Measurements from ENCODE around the gene TDRD12. TPM values are rescaled to one million over a fixed set of nuclear protein-coding genes. Genes with fewer than 3 reads are reported as not detected.
"Not testable (repeated sequence)": the region's sequence is repeated elsewhere in the genome, so short reads cannot be mapped to it uniquely, and the experiment has no call there.

Gene TDRD12
- total RNA-seq, 1 donor, result 0.42 TPM

DNA sequence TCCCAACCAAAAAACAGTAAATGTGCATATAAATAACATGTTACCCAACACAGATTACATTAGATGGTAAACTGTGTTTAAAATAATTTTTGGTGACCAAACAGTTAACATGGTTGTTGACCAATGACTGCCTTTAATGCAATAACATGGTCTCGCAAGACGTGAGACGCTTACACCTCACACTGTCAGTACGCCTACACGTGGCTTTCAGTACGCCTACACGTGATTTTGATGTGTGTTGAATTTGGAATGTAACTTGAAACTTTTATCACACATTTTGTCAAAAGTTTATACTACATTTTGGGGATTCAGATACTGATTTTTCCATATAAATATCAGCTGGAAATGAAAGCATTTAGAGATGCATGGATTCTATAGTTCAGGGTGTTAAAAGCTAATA lies 118.0 kb downstream of the TDRD12 start:
- H3K4me1 ChIP-seq (ENCODE audit: insufficient read depth, low read length), result no peaks in the 10 kb centered on the region
- no peak overlapping the region for H3K4me3 ChIP-seq (ENCODE audit: low read length)
- H3K27me3 ChIP-seq (ENCODE audit: insufficient read depth, low read length), result no peaks in the 10 kb centered on the region
- H3K9me3 ChIP-seq (ENCODE audit: low read depth, low read length), result no peaks in the 10 kb centered on the region

DNA sequence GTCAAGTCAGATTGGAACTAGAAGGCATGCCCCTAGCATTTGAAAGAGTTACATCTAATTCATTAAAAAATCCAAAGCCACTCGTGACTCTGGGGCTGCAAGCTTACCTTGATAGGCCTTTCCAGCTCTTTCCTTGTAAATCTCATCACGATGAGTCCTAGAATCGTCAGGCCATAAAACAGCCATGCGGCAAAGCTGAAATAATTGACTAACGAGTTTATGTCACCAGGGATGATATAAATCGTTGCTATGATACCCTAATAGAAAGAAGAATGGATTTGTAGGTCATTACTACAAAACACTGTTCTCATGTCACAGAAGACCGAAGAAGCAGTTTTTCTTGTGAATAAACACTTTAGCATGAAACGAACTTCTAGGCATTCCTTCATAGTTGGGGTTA lies 122.5 kb downstream of the TDRD12 start:
- Histone ChIP-seq H3K4me1 (ENCODE audit: insufficient read depth, low read length) (no peaks in the 10 kb centered on the region), H3K9me3 (ENCODE audit: low read depth, low read length) (no peaks in the 10 kb centered on the region)

DNA sequence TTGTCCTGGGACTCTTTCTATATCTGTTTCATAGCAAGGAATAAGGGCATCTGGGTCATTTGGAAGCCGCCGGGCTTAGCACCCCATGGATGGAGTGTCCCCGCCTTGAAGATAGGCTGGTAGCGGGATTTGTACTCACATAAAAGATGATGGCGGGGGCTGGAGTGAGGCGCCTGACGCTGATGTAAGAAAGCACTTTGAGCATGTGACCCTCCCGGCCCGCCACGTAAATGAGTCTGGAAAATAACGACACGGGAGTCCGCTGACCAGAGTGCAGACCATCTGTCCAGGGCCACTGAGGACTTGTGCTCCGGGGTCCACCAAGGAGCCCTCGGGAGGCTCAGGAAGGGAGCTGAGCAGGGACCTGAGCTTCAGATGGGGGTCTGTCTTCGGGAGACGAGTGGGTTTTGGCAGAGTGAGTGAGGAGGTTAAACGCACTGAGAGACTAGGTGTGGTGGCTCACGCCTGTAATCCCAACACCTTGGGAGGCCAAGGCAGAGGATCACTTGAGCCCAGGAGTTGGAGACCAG lies 124.2 kb downstream of the TDRD12 start:
- Histone ChIP-seq H3K9me3 (ENCODE audit: low read depth, low read length) (no peaks in the 10 kb centered on the region), H3K27me3 (ENCODE audit: insufficient read depth, low read length) (no peaks in the 10 kb centered on the region), H3K4me3 (ENCODE audit: low read length) (no peak overlapping the region), H3K4me1 (ENCODE audit: insufficient read depth, low read length) (no peaks in the 10 kb centered on the region)

More for the DNA sequence above, 122.5 kb downstream of the TDRD12 start:
- Histone ChIP-seq H3K4me3 (ENCODE audit: low read length) (no peak overlapping the region), H3K27me3 (ENCODE audit: insufficient read depth, low read length) (no peaks in the 10 kb centered on the region)

DNA sequence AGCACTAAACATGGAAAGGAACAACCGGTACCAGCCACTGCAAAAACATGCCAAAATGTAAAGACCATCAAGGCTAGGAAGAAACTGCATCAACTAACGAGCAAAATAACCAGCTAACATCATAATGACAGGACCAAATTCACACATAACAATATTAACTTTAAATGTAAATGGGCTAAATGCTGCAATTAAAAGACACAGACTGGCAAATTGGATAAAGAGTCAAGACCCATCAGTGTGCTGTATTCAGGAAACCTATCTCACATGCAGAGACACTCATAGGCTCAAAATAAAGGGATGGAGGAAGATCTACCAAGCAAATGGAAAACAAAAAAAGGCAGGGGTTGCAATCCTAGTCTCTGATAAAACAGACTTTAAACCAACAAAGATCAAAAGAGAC lies 128.5 kb downstream of the TDRD12 start:
- not testable (repeated sequence) for H3K4me1 ChIP-seq (ENCODE audit: insufficient read depth, low read length); H3K27me3 ChIP-seq (ENCODE audit: insufficient read depth, low read length); H3K4me3 ChIP-seq (ENCODE audit: low read length); H3K9me3 ChIP-seq (ENCODE audit: low read depth, low read length)

DNA sequence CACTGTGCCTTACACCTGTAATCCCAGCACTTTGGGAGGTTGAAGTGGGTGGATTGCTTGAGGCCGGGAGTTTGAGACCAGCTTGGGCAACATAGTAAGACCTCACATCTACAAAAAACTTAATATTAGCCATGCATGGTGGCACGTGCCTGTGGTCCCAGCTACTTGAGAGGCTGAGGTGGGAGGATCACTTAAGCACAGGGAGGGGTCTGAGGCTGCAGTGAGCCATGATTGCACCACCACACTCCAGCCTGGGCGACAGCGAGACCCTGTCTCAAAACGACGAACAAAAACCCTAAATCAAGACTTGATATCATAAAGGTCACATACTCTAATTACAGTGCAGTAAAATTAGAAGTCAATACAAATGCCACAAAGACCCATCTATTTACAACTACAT lies 132.6 kb downstream of the TDRD12 start:
- H3K4me3 ChIP-seq (ENCODE audit: low read length), result no peak overlapping the region
- H3K27me3 ChIP-seq (ENCODE audit: insufficient read depth, low read length), result no peaks in the 10 kb centered on the region
- no peaks in the 10 kb centered on the region for H3K4me1 ChIP-seq (ENCODE audit: insufficient read depth, low read length)
- H3K9me3 ChIP-seq (ENCODE audit: low read depth, low read length), result no peaks in the 10 kb centered on the region

DNA sequence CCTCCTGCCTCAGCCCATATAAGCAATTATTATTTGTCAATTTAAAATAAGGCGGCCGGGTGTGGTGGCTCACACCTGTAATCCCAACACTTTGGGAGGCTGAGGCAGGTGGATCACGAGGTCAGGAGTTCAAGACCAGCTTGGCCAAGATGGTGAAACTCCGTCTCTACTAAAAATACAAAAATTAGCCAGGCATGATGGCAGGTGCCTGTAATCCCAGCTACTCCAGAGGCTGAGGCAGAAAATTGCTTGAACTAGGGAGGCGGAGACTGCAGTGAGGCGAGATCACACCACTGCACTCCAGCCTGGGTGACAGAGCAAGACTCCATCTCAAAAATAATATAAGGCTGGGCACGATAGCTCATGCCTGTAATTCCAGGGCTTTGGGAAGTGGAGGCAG lies 137.3 kb downstream of the TDRD12 start:
- H3K9me3 ChIP-seq (ENCODE audit: low read depth, low read length); H3K4me3 ChIP-seq (ENCODE audit: low read length); H3K4me1 ChIP-seq (ENCODE audit: insufficient read depth, low read length); H3K27me3 ChIP-seq (ENCODE audit: insufficient read depth, low read length): not testable (repeated sequence)

DNA sequence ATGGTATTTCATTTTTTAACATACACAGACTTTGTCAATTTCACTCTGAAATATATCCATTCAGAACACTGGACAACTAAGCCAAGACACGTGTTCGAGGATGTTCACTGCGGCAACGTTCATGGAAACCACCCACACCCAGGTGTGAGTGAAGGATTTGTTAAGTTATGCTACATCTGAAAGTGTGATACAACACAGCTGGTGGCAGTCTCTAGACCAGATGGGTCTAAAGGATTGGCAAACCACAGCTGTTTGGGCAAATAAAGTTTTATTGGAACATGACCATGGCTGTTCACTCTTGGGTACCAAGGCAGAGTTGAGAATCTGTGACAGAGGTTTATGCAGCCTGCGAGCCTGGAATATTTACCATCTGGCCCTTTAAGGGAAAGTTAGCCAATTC lies 138.0 kb downstream of the TDRD12 start:
- no peak overlapping the region for H3K4me3 ChIP-seq (ENCODE audit: low read length)
- no peaks in the 10 kb centered on the region for H3K4me1 ChIP-seq (ENCODE audit: insufficient read depth, low read length)
- no peaks in the 10 kb centered on the region for H3K27me3 ChIP-seq (ENCODE audit: insufficient read depth, low read length)
- H3K9me3 ChIP-seq (ENCODE audit: low read depth, low read length), result no peaks in the 10 kb centered on the region

DNA sequence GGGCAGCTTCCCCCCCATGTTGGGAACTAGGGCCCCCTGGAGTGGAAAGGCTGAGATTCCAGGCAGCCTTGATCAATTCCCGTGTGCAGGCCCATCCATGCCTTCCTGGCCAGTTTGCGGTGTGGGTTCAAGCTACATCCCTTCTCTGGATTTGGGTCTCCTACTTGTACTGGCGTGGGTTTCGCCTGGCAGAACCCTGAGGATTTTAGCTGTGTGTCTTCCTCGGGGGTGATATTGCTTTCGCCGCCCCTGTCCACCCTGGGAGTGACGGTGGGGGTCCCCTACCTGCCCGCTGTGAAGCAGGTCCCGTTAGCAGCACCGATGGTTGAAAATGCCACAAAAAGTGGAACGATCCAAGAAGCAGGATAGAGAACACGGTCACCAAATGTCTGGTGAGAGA lies 138.6 kb downstream of the TDRD12 start:
- no peaks in the 10 kb centered on the region for H3K27me3 ChIP-seq (ENCODE audit: insufficient read depth, low read length)
- H3K4me1 ChIP-seq (ENCODE audit: insufficient read depth, low read length), result no peaks in the 10 kb centered on the region
- H3K9me3 ChIP-seq (ENCODE audit: low read depth, low read length), result no peaks in the 10 kb centered on the region
- H3K4me3 ChIP-seq (ENCODE audit: low read length), result no peak overlapping the region

DNA sequence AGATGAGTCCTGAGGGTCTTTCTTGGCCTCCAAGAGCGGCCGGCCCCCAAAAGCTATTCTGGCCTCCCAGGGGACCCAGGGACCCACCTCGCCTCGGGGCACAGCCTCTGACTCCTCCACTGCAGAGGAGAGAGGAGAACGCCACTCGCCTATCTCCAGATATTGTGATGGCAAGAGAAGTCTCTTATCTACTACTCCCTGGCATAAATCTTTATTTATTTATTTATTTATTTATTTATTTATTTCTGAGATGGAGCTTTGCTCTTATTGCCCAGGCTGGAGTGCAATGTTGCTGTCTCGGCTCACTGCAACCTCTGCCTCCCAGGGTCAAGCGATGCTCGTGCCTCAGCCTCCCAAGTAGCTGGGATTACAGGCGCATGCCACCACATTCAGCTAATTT lies 139.0 kb downstream of the TDRD12 start:
- H3K4me1 ChIP-seq (ENCODE audit: insufficient read depth, low read length), result no peaks in the 10 kb centered on the region
- no peak overlapping the region for H3K4me3 ChIP-seq (ENCODE audit: low read length)
- H3K9me3 ChIP-seq (ENCODE audit: low read depth, low read length), result no peaks in the 10 kb centered on the region

DNA sequence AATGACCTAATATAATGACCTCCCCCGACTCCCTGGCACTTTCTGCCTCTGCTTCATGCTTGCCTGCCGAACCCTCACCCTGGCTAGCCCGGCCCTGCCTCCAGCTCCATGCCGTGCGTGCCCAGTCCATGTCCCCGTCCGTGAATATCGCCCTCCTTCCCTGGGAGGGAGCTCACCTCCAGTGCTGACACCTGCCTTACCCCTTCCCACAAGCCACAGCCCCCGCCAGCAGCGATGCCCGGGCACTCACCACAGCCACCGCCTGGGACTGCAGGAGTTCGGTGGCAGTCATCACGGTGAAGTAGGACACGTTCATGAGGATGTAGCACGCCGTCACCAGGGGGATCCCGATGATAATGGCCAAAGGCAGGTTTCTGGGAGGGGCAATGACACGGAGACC lies 140.0 kb downstream of the TDRD12 start:
- Histone ChIP-seq H3K4me3 (ENCODE audit: low read length) (no peak overlapping the region), H3K4me1 (ENCODE audit: insufficient read depth, low read length) (no peaks in the 10 kb centered on the region), H3K27me3 (ENCODE audit: insufficient read depth, low read length) (no peaks in the 10 kb centered on the region), H3K9me3 (ENCODE audit: low read depth, low read length) (no peaks in the 10 kb centered on the region)

More for the DNA sequence above, 139.0 kb downstream of the TDRD12 start:
- no peaks in the 10 kb centered on the region for H3K27me3 ChIP-seq (ENCODE audit: insufficient read depth, low read length)

DNA sequence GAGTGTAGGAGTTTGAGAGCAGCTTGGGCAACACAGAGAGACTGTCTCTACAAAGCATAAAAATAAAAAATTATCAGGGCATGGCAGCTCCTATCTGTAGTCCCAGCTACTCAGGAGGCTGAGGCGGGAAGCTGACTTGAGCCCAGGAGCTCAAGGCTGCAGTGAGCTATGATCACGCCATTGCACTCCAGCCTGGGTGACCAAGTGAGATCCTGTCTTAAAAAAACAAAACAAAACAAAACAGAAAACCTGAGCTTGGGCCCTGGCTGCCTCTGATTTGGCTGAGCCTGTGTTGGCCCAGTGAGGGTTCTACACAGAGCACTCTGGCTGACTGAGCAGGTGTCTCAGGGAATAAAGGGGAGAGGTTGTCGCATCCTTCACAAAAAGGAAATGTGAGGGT lies 142.0 kb downstream of the TDRD12 start:
- no peaks in the 10 kb centered on the region for H3K4me1 ChIP-seq (ENCODE audit: insufficient read depth, low read length)
- H3K4me3 ChIP-seq (ENCODE audit: low read length), result no peak overlapping the region
- H3K27me3 ChIP-seq (ENCODE audit: insufficient read depth, low read length), result no peaks in the 10 kb centered on the region
- no peaks in the 10 kb centered on the region for H3K9me3 ChIP-seq (ENCODE audit: low read depth, low read length)

DNA sequence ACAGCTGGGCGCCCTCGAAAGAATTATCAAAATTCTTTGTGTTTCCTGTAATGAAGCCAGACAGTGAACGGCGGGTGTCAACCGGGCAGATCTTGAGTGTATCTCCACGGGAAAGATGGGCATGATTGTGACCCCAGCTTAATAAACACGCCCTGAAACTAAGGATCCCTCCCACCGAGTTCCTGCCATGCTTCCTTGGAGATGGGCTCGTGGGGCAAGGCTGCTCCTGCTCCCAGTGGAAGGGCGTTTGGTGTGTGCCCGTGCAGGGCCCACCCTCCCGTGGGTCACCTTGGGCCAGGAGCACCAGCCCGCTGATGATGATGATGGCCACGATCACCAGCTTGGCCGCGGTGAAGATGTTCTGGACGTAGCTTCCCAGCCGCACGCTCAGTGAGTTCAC lies 142.6 kb downstream of the TDRD12 start:
- no peaks in the 10 kb centered on the region for H3K4me1 ChIP-seq (ENCODE audit: insufficient read depth, low read length)
- H3K9me3 ChIP-seq (ENCODE audit: low read depth, low read length), result no peaks in the 10 kb centered on the region
- H3K4me3 ChIP-seq (ENCODE audit: low read length), result no peak overlapping the region
- no peaks in the 10 kb centered on the region for H3K27me3 ChIP-seq (ENCODE audit: insufficient read depth, low read length)

DNA sequence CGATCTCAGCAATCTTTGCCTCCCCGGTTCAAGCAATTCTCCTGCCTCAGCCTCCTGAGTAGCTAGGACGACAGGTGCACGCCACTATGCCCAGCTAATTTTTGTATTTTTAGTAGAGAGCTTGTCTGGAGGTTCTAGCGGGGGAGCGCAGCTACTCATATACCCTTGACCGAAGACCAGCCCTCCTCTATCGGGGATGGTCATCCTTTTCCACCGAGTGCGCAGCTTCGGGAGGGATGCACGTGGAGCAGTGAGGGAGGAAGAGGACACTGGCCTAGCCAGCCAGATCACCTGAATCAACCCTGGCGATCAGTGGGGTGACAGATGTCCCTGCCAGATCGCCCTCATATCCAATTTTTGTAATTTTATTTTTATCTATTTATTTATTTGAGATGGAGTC lies 143.2 kb downstream of the TDRD12 start:
- H3K27me3 ChIP-seq (ENCODE audit: insufficient read depth, low read length), result no peaks in the 10 kb centered on the region
- no peak overlapping the region for H3K4me3 ChIP-seq (ENCODE audit: low read length)
- no peaks in the 10 kb centered on the region for H3K9me3 ChIP-seq (ENCODE audit: low read depth, low read length)
- H3K4me1 ChIP-seq (ENCODE audit: insufficient read depth, low read length), result no peaks in the 10 kb centered on the region

DNA sequence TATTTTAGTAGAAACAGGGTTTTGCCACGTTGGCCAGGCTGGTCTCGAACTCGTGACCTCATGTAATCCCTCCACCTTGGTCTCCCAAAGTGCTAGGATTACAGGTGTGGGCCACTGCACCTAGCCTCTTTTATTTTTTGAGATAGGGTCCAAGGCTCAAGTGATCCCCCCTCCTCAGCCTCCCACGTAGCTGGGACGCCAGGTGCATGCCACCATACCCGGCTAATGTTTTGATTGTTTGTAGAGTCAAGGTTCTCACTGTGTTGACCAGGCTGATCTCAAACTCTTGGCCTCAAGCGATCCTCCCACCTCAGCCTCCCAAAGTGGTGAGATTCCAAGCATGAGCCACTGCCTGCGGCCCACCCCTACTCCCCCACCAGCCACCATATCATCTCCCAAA lies 143.7 kb downstream of the TDRD12 start:
- Histone ChIP-seq H3K9me3 (ENCODE audit: low read depth, low read length) (no peaks in the 10 kb centered on the region), H3K4me1 (ENCODE audit: insufficient read depth, low read length) (no peaks in the 10 kb centered on the region), H3K27me3 (ENCODE audit: insufficient read depth, low read length) (no peaks in the 10 kb centered on the region), H3K4me3 (ENCODE audit: low read length) (no peak overlapping the region)

DNA sequence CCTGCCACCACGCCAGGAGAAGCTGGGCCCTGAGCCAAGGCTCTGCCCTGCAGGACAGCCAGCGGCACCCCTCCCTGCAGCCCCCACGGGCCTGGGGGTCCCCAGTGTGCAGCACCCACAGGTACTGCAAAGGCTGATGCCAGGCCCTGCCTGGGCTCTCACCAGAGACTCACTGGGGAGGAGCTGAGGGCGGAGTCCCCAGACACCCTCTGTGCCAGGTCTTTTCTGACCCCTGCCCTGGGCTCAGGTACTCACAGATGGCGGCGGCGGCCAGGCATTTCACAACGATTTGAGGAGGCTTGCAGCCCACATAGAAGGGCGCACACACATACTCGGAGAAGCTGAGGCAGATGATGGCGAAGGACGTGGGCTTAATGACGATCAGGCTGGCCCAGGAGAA lies 144.3 kb downstream of the TDRD12 start:
- no peaks in the 10 kb centered on the region for H3K9me3 ChIP-seq (ENCODE audit: low read depth, low read length)
- no peaks in the 10 kb centered on the region for H3K27me3 ChIP-seq (ENCODE audit: insufficient read depth, low read length)
- H3K4me1 ChIP-seq (ENCODE audit: insufficient read depth, low read length), result no peaks in the 10 kb centered on the region
- no peak overlapping the region for H3K4me3 ChIP-seq (ENCODE audit: low read length)

DNA sequence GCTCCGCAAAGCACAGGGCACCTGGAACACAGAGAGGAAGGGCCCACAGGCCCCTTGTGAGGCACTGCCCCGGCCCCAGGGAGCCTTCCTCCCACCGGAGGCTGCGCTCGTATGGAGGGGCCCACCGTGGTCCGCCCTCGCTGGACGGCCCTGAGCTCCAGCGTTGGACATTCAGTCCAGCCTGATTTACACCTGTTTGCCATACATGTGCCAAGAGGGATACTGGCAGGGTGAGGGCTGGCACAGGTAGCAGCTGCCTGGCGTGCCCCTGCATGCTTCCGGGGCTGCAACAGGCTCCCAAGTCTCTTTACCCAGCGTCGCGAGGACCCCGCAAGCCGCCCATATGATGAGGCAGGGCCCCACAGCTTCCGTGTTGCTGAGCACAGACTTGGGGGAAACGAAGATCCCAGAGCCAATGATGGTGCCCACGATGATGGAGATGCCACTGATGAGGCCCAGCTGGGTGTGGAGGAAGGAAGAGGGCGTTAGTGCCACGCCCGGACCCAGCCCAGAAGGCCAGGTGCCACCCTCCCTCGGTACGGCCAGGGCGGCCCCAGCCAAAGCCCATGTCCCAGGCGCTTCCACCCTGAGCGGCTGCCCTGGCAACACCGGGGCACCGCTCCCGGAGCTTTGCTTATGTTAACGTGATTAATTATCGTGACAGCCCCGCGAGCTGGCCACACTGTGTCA lies 144.9 kb downstream of the TDRD12 start:
- no peaks in the 10 kb centered on the region for H3K4me1 ChIP-seq (ENCODE audit: insufficient read depth, low read length)
- no peaks in the 10 kb centered on the region for H3K27me3 ChIP-seq (ENCODE audit: insufficient read depth, low read length)
- no peak overlapping the region for H3K4me3 ChIP-seq (ENCODE audit: low read length)
- H3K9me3 ChIP-seq (ENCODE audit: low read depth, low read length), result no peaks in the 10 kb centered on the region

All from mononuclear cell (primary cell).